ENCODE data around the gene MT1F.

GRCh38 chr16:56610017-56610608 lies 47.6 kb upstream of the MT1F start:
- TF ChIP-seq CTCF (conservative IDR thresholded peaks at IDR 0.05 in 1 of 2, IDR thresholded peaks at IDR 0.05 in 1 of 2; ENCODE audit: low read depth in 1 of 2, low read length in 2 of 2), result no peak
- no peak for TF ChIP-seq EZH2 (IDR thresholded peaks at IDR 0.05; ENCODE audit: low read length, missing control alignments)

Measured in fibroblast of lung (primary cell).